ENCODE results near the gene BDKRB1. TPM values are rescaled to one million over a fixed set of nuclear protein-coding genes. Genes with fewer than 3 reads are reported as not detected.

Gene BDKRB1
- total and polyA plus RNA-seq, 10 donors: 0.22 TPM; not detected in 9

DNA sequence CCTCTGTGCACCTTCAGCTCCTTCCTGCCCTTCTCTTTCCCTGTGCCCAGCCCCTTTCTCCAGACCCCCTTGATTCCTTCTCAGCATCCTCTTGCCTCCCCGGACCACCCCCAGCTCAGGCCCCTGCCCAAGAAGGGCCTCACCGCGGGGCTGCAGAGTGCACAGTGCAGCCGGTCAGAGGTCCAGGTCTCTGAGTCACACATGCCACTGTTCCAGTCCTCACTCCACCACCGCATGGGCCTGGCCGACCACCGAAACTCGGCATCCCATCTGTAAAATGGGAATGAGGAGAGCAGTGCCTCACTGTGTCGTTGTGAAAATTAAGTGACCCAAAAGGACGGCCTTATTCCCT is 13.3 kb downstream of the BDKRB1 start:
- 83 to 93% (median 90%) methylated on average over 10 of the region's 10 CpGs for WGBS, 5 donors
- Histone ChIP-seq H3K27ac (no peak overlapping the region), H3K4me1 (no peaks in the 10 kb centered on the region), H3K27me3 (replicated peaks in 1 of 7) (peaks cover 0 to 10% (median 0%) of the 10 kb centered on the region in 7 donors), H3K9me3 (peaks cover 0 to 19% (median 7%) of the 10 kb centered on the region in 8 donors), H3K4me3 (no peak overlapping the region), H3K36me3 (no peaks in the 10 kb centered on the region)
- no peak for DNase-seq
- TF ChIP-seq POLR2AphosphoS5 (IDR thresholded peaks at IDR 0.05): no peak
- TF ChIP-seq, protein P1, sequence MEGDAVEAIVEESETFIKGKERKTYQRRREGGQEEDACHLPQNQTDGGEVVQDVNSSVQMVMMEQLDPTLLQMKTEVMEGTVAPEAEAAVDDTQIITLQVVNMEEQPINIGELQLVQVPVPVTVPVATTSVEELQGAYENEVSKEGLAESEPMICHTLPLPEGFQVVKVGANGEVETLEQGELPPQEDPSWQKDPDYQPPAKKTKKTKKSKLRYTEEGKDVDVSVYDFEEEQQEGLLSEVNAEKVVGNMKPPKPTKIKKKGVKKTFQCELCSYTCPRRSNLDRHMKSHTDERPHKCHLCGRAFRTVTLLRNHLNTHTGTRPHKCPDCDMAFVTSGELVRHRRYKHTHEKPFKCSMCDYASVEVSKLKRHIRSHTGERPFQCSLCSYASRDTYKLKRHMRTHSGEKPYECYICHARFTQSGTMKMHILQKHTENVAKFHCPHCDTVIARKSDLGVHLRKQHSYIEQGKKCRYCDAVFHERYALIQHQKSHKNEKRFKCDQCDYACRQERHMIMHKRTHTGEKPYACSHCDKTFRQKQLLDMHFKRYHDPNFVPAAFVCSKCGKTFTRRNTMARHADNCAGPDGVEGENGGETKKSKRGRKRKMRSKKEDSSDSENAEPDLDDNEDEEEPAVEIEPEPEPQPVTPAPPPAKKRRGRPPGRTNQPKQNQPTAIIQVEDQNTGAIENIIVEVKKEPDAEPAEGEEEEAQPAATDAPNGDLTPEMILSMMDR (IDR thresholded peaks at IDR 0.05 in 8 of 11, conservative IDR thresholded peaks at IDR 0.05 in 3 of 11): no peak
- no peak for TF ChIP-seq POLR2A (IDR thresholded peaks at IDR 0.05)
- intact Hi-C loops (cut with DNase I; ENCODE audit: low total_unique reads): no loop called here

DNA sequence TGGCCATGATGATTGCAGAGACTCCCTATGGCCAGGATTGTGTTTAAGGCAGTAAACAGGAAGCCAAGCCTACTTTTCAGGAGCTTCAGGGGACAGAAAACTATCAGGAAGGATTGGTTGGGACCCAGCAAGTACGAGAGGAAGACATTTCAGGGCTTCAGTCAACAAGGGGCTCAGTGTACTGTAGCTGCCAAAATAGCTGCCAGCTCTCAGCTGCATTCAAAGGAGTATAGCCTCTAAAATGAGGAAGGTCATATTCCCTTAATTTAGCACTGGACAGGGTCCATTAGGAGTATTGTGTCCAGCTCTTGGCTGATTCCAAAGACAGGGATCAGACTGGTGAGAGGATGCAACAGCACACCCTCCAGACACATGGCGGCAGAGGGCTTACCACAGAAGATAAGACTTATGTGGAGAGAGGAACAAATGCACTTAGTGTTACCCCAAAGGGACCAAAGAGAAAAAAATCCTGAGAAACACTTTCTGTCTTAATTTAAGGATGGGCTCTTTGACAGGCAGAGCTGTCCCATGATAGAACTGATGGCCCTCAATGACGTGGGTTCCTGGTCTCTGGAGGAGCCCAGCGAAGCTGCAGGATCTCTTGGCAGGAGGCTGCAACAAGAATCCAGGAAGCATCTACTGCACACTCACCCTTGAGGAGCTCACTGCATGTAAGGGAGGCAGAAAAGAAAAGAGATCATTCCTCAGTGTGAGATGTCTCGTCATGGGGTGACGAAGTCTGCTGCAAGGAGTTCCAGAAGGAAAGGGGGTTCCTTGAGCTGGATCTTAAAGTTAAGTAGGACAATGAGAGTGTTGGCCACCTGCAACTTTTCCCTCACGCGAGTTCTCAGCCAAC is 14.8 kb downstream of the BDKRB1 start:
- WGBS, 5 donors: 75 to 89% (median 87%) methylated on average over 8 of the region's 8 CpGs
- H3K36me3 ChIP-seq: no peaks in the 10 kb centered on the region
- peaks cover 0 to 8% (median 6%) of the 10 kb centered on the region in 6 donors for H3K4me1 ChIP-seq
- peaks cover 0 to 19% (median 7%) of the 10 kb centered on the region in 8 donors for H3K9me3 ChIP-seq
- no peak overlapping the region for H3K27ac ChIP-seq
- intact Hi-C loops (cut with DNase I; ENCODE audit: low total_unique reads): loop anchor here (10.0 kb wide), 1 partner anchor 706 kb away; no protein-coding TSS in a partner anchor
- no peak for DNase-seq
- H3K4me3 ChIP-seq: no peak overlapping the region
- TF ChIP-seq, protein P1 (IDR thresholded peaks at IDR 0.05 in 8 of 11, conservative IDR thresholded peaks at IDR 0.05 in 3 of 11): no peak
- no peak for TF ChIP-seq POLR2AphosphoS5 (IDR thresholded peaks at IDR 0.05)
- TF ChIP-seq POLR2A (IDR thresholded peaks at IDR 0.05): no peak
- peaks cover 0 to 10% (median 0%) of the 10 kb centered on the region in 7 donors for H3K27me3 ChIP-seq (replicated peaks in 1 of 7)

DNA sequence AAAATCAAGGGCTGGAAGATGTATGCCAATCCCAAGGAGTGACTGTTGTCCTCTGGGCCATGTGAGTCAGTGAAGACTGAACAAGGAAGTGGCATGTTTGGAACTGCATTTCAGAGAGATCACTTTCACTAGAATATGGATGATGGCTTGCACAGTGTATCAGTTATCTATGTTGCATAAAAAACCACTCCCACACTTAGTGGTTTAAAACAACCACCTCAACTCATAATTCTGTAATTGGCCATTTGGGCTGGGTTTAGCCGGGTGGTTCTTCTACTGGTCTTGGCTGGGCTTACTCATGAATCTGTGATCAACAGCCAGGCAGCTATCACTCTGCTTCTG is 15.4 kb downstream of the BDKRB1 start:
- no peak overlapping the region for H3K4me3 ChIP-seq
- 88 to 100% (median 93%) methylated on average over 1 of the region's 1 CpG for WGBS, 5 donors
- H3K9me3 ChIP-seq: peaks cover 0 to 19% (median 7%) of the 10 kb centered on the region in 8 donors
- intact Hi-C loops (cut with DNase I; ENCODE audit: low total_unique reads): loop anchor here (10.0 kb wide), 1 partner anchor 707 kb away; no protein-coding TSS in a partner anchor
- peaks cover 0 to 7% (median 0%) of the 10 kb centered on the region in 7 donors for H3K27me3 ChIP-seq (replicated peaks in 1 of 7)
- peaks cover 0 to 12% (median 8%) of the 10 kb centered on the region in 6 donors for H3K4me1 ChIP-seq
- no peaks in the 10 kb centered on the region for H3K36me3 ChIP-seq
- no peak for TF ChIP-seq POLR2A (IDR thresholded peaks at IDR 0.05)
- H3K27ac ChIP-seq: no peak overlapping the region
- DNase-seq: no peak

GRCh38 chr14:96272777-96273473 is 16.9 kb downstream of the BDKRB1 start:
- Histone ChIP-seq H3K9me3 (peaks cover 0 to 26% (median 13%) of the 10 kb centered on the region in 8 donors), H3K27ac (no peak overlapping the region), H3K27me3 (replicated peaks in 1 of 7) (no peaks in the 10 kb centered on the region), H3K36me3 (no peaks in the 10 kb centered on the region), H3K4me1 (peaks cover 0 to 12% (median 8%) of the 10 kb centered on the region in 6 donors), H3K4me3 (no peak overlapping the region)
- 51 to 57% (median 52%) methylated on average over 3 of the region's 3 CpGs for WGBS, 5 donors
- intact Hi-C loops (cut with DNase I; ENCODE audit: low total_unique reads): loop anchor here (10.0 kb wide), 1 partner anchor 708 kb away; no protein-coding TSS in a partner anchor
- TF ChIP-seq, protein P1 (IDR thresholded peaks at IDR 0.05 in 8 of 11, conservative IDR thresholded peaks at IDR 0.05 in 3 of 11): no peak
- DNase-seq: no peak
